HepG2 (cell line): Measurements from ENCODE around the gene MASP1. TPM values are rescaled to one million over a fixed set of nuclear protein-coding genes. Genes with fewer than 3 reads are reported as not detected.

Experiments used
- ATAC-seq: fragments of 200-7000 bp; cut with Tn5 transposase; 3 replicates; pipeline ENCODE4 v1.9.1; 2020; ENCODE audit warnings: mild to moderate bottlenecking, moderate library complexity
- BruUV-seq: library from RNA; stranded (reverse); fragments of 400-500 nt; replicated peaks from 2 replicates; lab custom pipeline; 2021; lab: Mats Ljungman, UMichigan
- CTCF ChIA-PET: fragments of 300-600 bp; formaldehyde crosslinking; extraction: SDS; loops from one replicate; lab custom pipeline; 2021; ENCODE audit warnings: low total read pairs, inconsistent platforms, low intra/inter-chr PET ratio; lab: Yijun Ruan, JAX
- POLR2A ChIA-PET: fragments of 350-600 bp; sonication (Branson Sonifier 250); formaldehyde crosslinking; loops from one replicate; lab custom pipeline; 2020; ENCODE audit warnings: antibody characterized with exemption, inconsistent platforms; lab: Yijun Ruan, JAX
- DNase-seq: peaks from one replicate; pipeline ENCODE4 v3.0.0-alpha.2; 2015; ENCODE audit warnings: low spot score
- FAIRE-seq: peaks from 3 replicates; lab custom pipeline; 2011; peaks lifted over from hg19 to GRCh38; lab: Jason Lieb, UNC
- H2AFZ ChIP-seq: one replicate; pipeline ENCODE4 v1.6.1; 2011; ENCODE audit warnings: low read length, inconsistent platforms
- H3K27ac ChIP-seq: fragments of 300-600 bp; 3 replicates; pipeline ENCODE4 v1.8.0; 2011; ENCODE audit warnings: mixed run types, mild to moderate bottlenecking, mixed read lengths, low read length, inconsistent platforms; ENCODE audit not compliant: insufficient read depth; ENCODE audit errors: extremely low read length
- H3K27me3 ChIP-seq, 2 experiments: fragments of 200-600 bp in 1 of 2; 2 replicates in 1 of 2; 3 replicates in 1 of 2; pipeline versions ENCODE4 v1.6.0 to v1.8.0; 2011; ENCODE audit warnings: low read length in 2 of 2, mild to moderate bottlenecking in 2 of 2, moderate library complexity in 2 of 2, inconsistent platforms in 1 of 2; ENCODE audit not compliant: insufficient read depth in 2 of 2, control insufficient read depth in 1 of 2
- H3K36me3 ChIP-seq, 2 experiments: fragments of 200-600 bp in 1 of 2; replicated peaks in 1 of 2; 2 replicates in 1 of 2; 3 replicates in 1 of 2; pipeline versions ENCODE4 v1.5.1 to v1.8.0; 2011; ENCODE audit warnings: low read length in 2 of 2, inconsistent platforms in 1 of 2; ENCODE audit not compliant: insufficient read depth in 2 of 2, control insufficient read depth in 1 of 2
- H3K4me1 ChIP-seq: 2 replicates; pipeline ENCODE4 v1.5.1; 2012; ENCODE audit warnings: low read length, inconsistent platforms; ENCODE audit not compliant: insufficient read depth
- H3K4me2 ChIP-seq: 2 replicates; pipeline ENCODE4 v1.6.0; 2011; ENCODE audit warnings: low read depth, low read length, inconsistent platforms
- H3K4me3 ChIP-seq, 3 experiments: fragments of 200-600 bp in 1 of 3; sonication (generic), shearing (Covaris generic) in 1 of 3; replicated peaks in 1 of 3; 2 replicates each; pipeline ENCODE4 v1.5.1; 2011 to 2016; ENCODE audit warnings: low read length in 3 of 3, inconsistent platforms in 2 of 3, low read depth in 2 of 3, mild to moderate bottlenecking in 2 of 3, control low read depth in 1 of 3, mixed read lengths in 1 of 3; ENCODE audit not compliant: insufficient read depth in 1 of 3
- H3K79me2 ChIP-seq: one replicate; pipeline ENCODE4 v1.6.1; 2011; ENCODE audit warnings: low read length, inconsistent platforms; ENCODE audit not compliant: insufficient read depth
- H3K9ac ChIP-seq: 2 replicates; pipeline ENCODE4 v1.6.0; 2011; ENCODE audit warnings: mild to moderate bottlenecking, low read depth, low read length, inconsistent platforms; ENCODE audit not compliant: insufficient read depth
- H3K9me3 ChIP-seq: 2 replicates; pipeline ENCODE4 v1.5.1; 2012; ENCODE audit warnings: mild to moderate bottlenecking, low read length
- H4K20me1 ChIP-seq: 2 replicates; pipeline ENCODE4 v1.6.0; 2011; ENCODE audit warnings: inconsistent platforms, mild to moderate bottlenecking, low read length, moderate library complexity; ENCODE audit not compliant: insufficient read depth
- CHCHD3 ChIP-seq: sonication (generic); formaldehyde crosslinking; IDR thresholded peaks from 2 replicates; pipeline ENCODE4 v1.8.0; 2022; ENCODE audit warnings: mild to moderate bottlenecking, missing genetic modification reagents, moderate library complexity
- FOXA1 ChIP-seq, 2 experiments: fragments of 450-650 bp in 1 of 2; sonication (generic) in 1 of 2; formaldehyde crosslinking in 1 of 2; IDR thresholded peaks; 2 replicates each; pipeline versions ENCODE4 v1.4.0 to v1.6.1; 2016 to 2020; ENCODE audit warnings: missing genetic modification reagents in 1 of 2
- PAX8 ChIP-seq: sonication (generic); formaldehyde crosslinking; IDR thresholded peaks from 2 replicates; pipeline ENCODE4 v1.8.0; 2022; ENCODE audit warnings: mild to moderate bottlenecking, missing genetic modification reagents, borderline replicate concordance
- ZNF138 ChIP-seq: sonication (generic); formaldehyde crosslinking; IDR thresholded peaks from 2 replicates; pipeline ENCODE4 v1.5.0; 2020; ENCODE audit warnings: mild to moderate bottlenecking, low read depth, missing genetic modification reagents
- in situ Hi-C: cut with HindIII; loops from 2 replicates; pipeline ENCODE4 v1.10.0; 2017; ENCODE audit warnings: low pct_unique_long_range_greater_than_20kb; ENCODE audit not compliant: extremely low pct_ligation_motif_present
- intact Hi-C: fragments of 100-400 bp; cut with micrococcal nuclease; formaldehyde crosslinking; loops from one replicate; pipeline ENCODE4 v1.10.0; 2022; ENCODE audit not compliant: unreplicated experiment
- polyA plus RNA-seq, 8 experiments: library from polyadenylated mRNA; depleted of rRNA in 3 of 8; stranded (reverse) in 7 of 8; unstranded in 1 of 8; fragments of >200 nt; fragmentation: Illumina TruSeq in 4 of 8; extraction: Trizol in 4 of 8; gene quantifications; 2 replicates each; pipeline versions ENCODE4 v1.2.1 to v1.2.3, GENCODE V29; 2011 to 2016; ENCODE audit warnings: low read depth in 4 of 8, missing spikeins in 1 of 8, mixed read lengths in 1 of 8; ENCODE audit not compliant: insufficient read depth in 1 of 8
- total RNA-seq, 5 experiments: library from RNA; depleted of rRNA; stranded (reverse); fragments of >200 nt; fragmentation: Illumina TruSeq; extraction: Trizol; gene quantifications; 2 replicates each; pipeline ENCODE4 v1.2.3, GENCODE V29; 2016; ENCODE audit warnings: low read depth in 1 of 5
- TF ChIP-seq, protein P1 (sequence below): IDR thresholded peaks from 2 replicates; pipeline ENCODE4 v1.6.1; 2018; ENCODE audit warnings: missing genetic modification reagents
- TF ChIP-seq, protein P2 (sequence below): sonication (generic); formaldehyde crosslinking; IDR thresholded peaks from 2 replicates; pipeline ENCODE4 v1.8.0; 2022; ENCODE audit warnings: missing genetic modification reagents, mild to moderate bottlenecking, moderate library complexity, borderline replicate concordance

Gene MASP1
- total and polyA plus RNA-seq, 2 of the 13 experiments (the other 11 are each of a cell fraction or from before 2014, with no cell fraction given): 10.8 to 56.0 TPM

DNA sequence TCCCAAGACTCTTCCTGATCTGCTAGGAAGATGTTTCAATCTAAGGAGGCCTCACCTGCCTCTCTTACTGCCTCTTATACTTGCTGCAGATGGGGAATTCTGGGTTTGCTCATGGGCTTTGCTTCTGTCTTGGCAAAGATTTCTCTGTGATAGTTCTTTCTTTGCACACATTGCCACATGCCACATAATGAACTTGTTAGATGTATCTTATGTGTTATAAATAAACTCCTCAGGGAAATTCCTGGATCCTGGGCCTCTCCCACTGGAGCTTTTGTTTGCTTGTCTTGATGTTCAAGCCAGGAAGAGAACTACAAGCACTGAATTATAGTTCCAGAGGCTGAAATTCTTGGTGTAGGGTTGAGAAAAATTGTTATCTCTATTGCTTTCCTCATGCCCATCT is 82.0 kb downstream of the MASP1 start:
- DNase-seq (no peak), FAIRE-seq (no peak)
- no peaks in the 10 kb centered on the region for H3K9me3 ChIP-seq
- no peak overlapping the region for H3K4me2 ChIP-seq
- H3K27me3 ChIP-seq: peaks cover 1 to 3% of the 10 kb centered on the region in 2 experiments; a peak in 1 of 5 replicates
- H3K9ac ChIP-seq: no peak overlapping the region
- in situ Hi-C loops: no loop called here
- no peak overlapping the region for H3K4me3 ChIP-seq
- no peak overlapping the region for H2AFZ ChIP-seq
- no peak overlapping the region for H3K27ac ChIP-seq
- peaks cover 9% of the 10 kb centered on the region for H3K4me1 ChIP-seq
- no peaks in the 10 kb centered on the region for H3K79me2 ChIP-seq
- BruUV-seq: no TSS peak
- CTCF ChIA-PET: no interaction called here
- POLR2A ChIA-PET: no interaction called here
- intact Hi-C loops: no loop called here
- TF ChIP-seq FOXA1 (IDR thresholded peaks at IDR 0.05): no peak
- no peak for TF ChIP-seq FOXA1 (CRISPR knock-in tag; IDR thresholded peaks at IDR 0.05)
- no peak for TF ChIP-seq CHCHD3 (CRISPR knock-in tag)
- TF ChIP-seq, protein P1, sequence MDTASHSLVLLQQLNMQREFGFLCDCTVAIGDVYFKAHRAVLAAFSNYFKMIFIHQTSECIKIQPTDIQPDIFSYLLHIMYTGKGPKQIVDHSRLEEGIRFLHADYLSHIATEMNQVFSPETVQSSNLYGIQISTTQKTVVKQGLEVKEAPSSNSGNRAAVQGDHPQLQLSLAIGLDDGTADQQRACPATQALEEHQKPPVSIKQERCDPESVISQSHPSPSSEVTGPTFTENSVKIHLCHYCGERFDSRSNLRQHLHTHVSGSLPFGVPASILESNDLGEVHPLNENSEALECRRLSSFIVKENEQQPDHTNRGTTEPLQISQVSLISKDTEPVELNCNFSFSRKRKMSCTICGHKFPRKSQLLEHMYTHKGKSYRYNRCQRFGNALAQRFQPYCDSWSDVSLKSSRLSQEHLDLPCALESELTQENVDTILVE (CRISPR knock-in tag): no peak
- TF ChIP-seq, protein P2, sequence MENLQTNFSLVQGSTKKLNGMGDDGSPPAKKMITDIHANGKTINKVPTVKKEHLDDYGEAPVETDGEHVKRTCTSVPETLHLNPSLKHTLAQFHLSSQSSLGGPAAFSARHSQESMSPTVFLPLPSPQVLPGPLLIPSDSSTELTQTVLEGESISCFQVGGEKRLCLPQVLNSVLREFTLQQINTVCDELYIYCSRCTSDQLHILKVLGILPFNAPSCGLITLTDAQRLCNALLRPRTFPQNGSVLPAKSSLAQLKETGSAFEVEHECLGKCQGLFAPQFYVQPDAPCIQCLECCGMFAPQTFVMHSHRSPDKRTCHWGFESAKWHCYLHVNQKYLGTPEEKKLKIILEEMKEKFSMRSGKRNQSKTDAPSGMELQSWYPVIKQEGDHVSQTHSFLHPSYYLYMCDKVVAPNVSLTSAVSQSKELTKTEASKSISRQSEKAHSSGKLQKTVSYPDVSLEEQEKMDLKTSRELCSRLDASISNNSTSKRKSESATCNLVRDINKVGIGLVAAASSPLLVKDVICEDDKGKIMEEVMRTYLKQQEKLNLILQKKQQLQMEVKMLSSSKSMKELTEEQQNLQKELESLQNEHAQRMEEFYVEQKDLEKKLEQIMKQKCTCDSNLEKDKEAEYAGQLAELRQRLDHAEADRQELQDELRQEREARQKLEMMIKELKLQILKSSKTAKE (CRISPR knock-in tag): no peak
- no peak for TF ChIP-seq ZNF138 (CRISPR knock-in tag)
- no peak for TF ChIP-seq PAX8
- TF ChIP-seq, all 625 proteins: peak for 0
- Histone ChIP-seq H3K36me3 (no peaks in the 10 kb centered on the region), H4K20me1 (no peaks in the 10 kb centered on the region)
- ATAC-seq: no peak
